ENCODE measurements around the gene DNAI4.
"Not testable (repeated sequence)": the region's sequence is repeated elsewhere in the genome, so short reads cannot be mapped to it uniquely, and the experiment has no call there.

Gene DNAI4

GRCh38 chr1:66924756-66925557 lies at the start of gene DNAI4, which contains the start of gene MIER1:
TSS of gene DNAI4 (minus strand) at chr1:66924856. CDS start at chr1:66924831, 25 bp downstream.
TSS of gene MIER1 (plus strand) at chr1:66924990. CDS start at chr1:66925029, 39 bp downstream.
- DNase-seq (ENCODE audit: low read depth), result peak; percentile 88
- H3K4me3 ChIP-seq (ENCODE audit: low read depth, low read length), result peak within 1 kb of the TSS; percentile 91
- TF ChIP-seq CTCF (IDR thresholded peaks at IDR 0.05; ENCODE audit: low read depth, low read length, missing control alignments), result peak; percentile 20

- H3K4me3 ChIP-seq (ENCODE audit: low read depth, low read length), result no peak overlapping the region
- no peak for DNase-seq (ENCODE audit: low read depth)
- no peak for TF ChIP-seq CTCF (IDR thresholded peaks at IDR 0.05; ENCODE audit: low read depth, low read length, missing control alignments)
Measured at GRCh38 chr1:66968574-66968973, 43.9 kb upstream of the DNAI4 start.

GRCh38 chr1:66966188-66966873 lies 41.7 kb upstream of the DNAI4 start:
- DNase-seq (ENCODE audit: low read depth); H3K4me3 ChIP-seq (ENCODE audit: low read depth, low read length): not testable (repeated sequence)

GRCh38 chr1:66957938-66958337 lies 33.3 kb upstream of the DNAI4 start:
- no peak for TF ChIP-seq CTCF (IDR thresholded peaks at IDR 0.05; ENCODE audit: low read depth, low read length, missing control alignments)
- H3K4me3 ChIP-seq (ENCODE audit: low read depth, low read length), result no peak overlapping the region
- DNase-seq (ENCODE audit: low read depth), result no peak

GRCh38 chr1:66954208-66954607 lies 29.6 kb upstream of the DNAI4 start:
- H3K4me3 ChIP-seq (ENCODE audit: low read depth, low read length), result no peak overlapping the region
- no peak for TF ChIP-seq CTCF (IDR thresholded peaks at IDR 0.05; ENCODE audit: low read depth, low read length, missing control alignments)
- DNase-seq (ENCODE audit: low read depth), result no peak

GRCh38 chr1:66951513-66951912 lies 26.9 kb upstream of the DNAI4 start:
- no peak for DNase-seq (ENCODE audit: low read depth)
- no peak overlapping the region for H3K4me3 ChIP-seq (ENCODE audit: low read depth, low read length)
- no peak for TF ChIP-seq CTCF (IDR thresholded peaks at IDR 0.05; ENCODE audit: low read depth, low read length, missing control alignments)

- no peak for DNase-seq (ENCODE audit: low read depth)
- H3K4me3 ChIP-seq (ENCODE audit: low read depth, low read length), result no peak overlapping the region
- TF ChIP-seq CTCF (IDR thresholded peaks at IDR 0.05; ENCODE audit: low read depth, low read length, missing control alignments), result no peak
Measured at GRCh38 chr1:66947267-66947666, 22.6 kb upstream of the DNAI4 start.

All from GM12864 (cell line).